PFSK-1 (cell line): ENCODE measurements around the gene TREML1.

Experiments
- FOXP2 ChIP-seq: optimal IDR thresholded peaks from 2 replicates; pipeline ENCODE3; 2011; ENCODE audit warnings: borderline replicate concordance, control low read depth, inconsistent platforms; ENCODE audit not compliant: insufficient read depth; ENCODE audit errors: extremely low read length, extremely low read depth
- POLR2AphosphoS5 ChIP-seq: IDR thresholded peaks from 2 replicates; pipeline ENCODE4 v1.6.1; 2012; ENCODE audit warnings: low read depth, mild to moderate bottlenecking, control low read depth, low read length, moderate library complexity
- REST ChIP-seq, 2 experiments: IDR thresholded peaks; 2 replicates each; pipeline versions ENCODE4 v1.6.1 to v1.8.0; 2011 to 2012; ENCODE audit warnings: low read depth in 2 of 2, low read length in 2 of 2, control low read depth in 1 of 2, inconsistent platforms in 1 of 2, mild to moderate bottlenecking in 1 of 2, moderate library complexity in 1 of 2; ENCODE audit not compliant: insufficient read depth in 1 of 2
- SIN3A ChIP-seq: IDR thresholded peaks from 2 replicates; pipeline ENCODE4 v1.6.1; 2012; ENCODE audit warnings: mild to moderate bottlenecking, low read length, moderate library complexity, borderline replicate concordance; ENCODE audit not compliant: insufficient read depth
- TAF1 ChIP-seq: IDR thresholded peaks from 2 replicates; pipeline ENCODE4 v1.6.1; 2012; ENCODE audit warnings: low read length, control low read depth, borderline replicate concordance; ENCODE audit not compliant: insufficient read depth

The TREML1 gene

GRCh38 chr6:41184761-41185160 lies 30.6 kb upstream of the TREML1 start:
- no peak for TF ChIP-seq SIN3A
- TF ChIP-seq REST (IDR thresholded peaks at IDR 0.05; ENCODE audit: insufficient read depth in 1 of 2, low read depth in 2 of 2, low read length in 2 of 2), result no peak
- no peak for TF ChIP-seq FOXP2
- no peak for TF ChIP-seq TAF1
- TF ChIP-seq POLR2AphosphoS5, result no peak

GRCh38 chr6:41182069-41183034 lies 28.2 kb upstream of the TREML1 start:
- TF ChIP-seq REST (IDR thresholded peaks at IDR 0.05; ENCODE audit: insufficient read depth in 1 of 2, low read depth in 2 of 2, low read length in 2 of 2), result no peak
- no peak for TF ChIP-seq FOXP2
- TF ChIP-seq POLR2AphosphoS5, result no peak
- no peak for TF ChIP-seq SIN3A
- no peak for TF ChIP-seq TAF1

- TF ChIP-seq TAF1 (no peak), FOXP2 (no peak), POLR2AphosphoS5 (no peak), REST (IDR thresholded peaks at IDR 0.05; ENCODE audit: insufficient read depth in 1 of 2, low read depth in 2 of 2, low read length in 2 of 2) (no peak), SIN3A (no peak)
Observed at GRCh38 chr6:41181566-41181965, 27.4 kb upstream of the TREML1 start.

DNA sequence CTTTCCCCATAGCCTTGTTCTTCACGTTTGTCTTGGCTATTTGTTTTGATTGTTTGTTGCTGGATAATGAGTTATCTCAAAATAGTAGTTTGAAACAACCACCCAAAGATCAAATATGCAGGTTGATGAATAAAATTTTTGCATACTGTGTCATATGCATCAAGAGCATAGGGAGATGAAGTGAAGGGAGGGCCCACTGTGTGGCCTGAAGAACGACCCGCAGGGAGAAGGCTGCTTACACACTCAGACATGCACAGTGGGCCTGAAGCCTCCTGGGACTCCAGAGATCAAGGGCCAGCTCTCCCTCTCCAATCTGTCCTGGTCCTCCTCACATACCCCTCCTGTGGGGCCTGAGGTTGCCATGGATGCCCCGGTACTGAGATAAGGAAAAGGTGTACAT lies 25.0 kb upstream of the TREML1 start:
- no peak for TF ChIP-seq TAF1
- TF ChIP-seq POLR2AphosphoS5, result no peak
- no peak for TF ChIP-seq FOXP2
- TF ChIP-seq REST (IDR thresholded peaks at IDR 0.05; ENCODE audit: insufficient read depth in 1 of 2, low read depth in 2 of 2, low read length in 2 of 2), result no peak
- TF ChIP-seq SIN3A, result no peak
